Left kidney (tissue), 8 donors: ENCODE results near the gene STARD9. TPM values are rescaled to one million over a fixed set of nuclear protein-coding genes. Genes with fewer than 3 reads are reported as not detected.
"Not testable (repeated sequence)": the region's sequence is repeated elsewhere in the genome, so short reads cannot be mapped to it uniquely, and the experiment has no call there.

Source experiments
- DNase-seq: peaks from one replicate; pipeline ENCODE4 v3.0.0-alpha.2; 2013
- long read RNA-seq, 8 donors: transcript quantifications; one replicate each; lab custom pipeline, GENCODE V29; 2026
- polyA plus RNA-seq: library from polyadenylated mRNA; unstranded; fragments of 120-200 nt; gene quantifications from one replicate; pipeline ENCODE4 v1.2.1, GENCODE V29; 2013; ENCODE audit not compliant: insufficient read length

STARD9 gene
- 14.3 TPM for polyA plus RNA-seq
- long read RNA-seq, donor 1, result 0 reads
- long read RNA-seq, donor 2, partial matches to known transcripts, result 0 of 1 reads
- long read RNA-seq, donor 2, other reads (novel, unspliced or antisense), result 0 of 1 reads
- long read RNA-seq, donor 3, partial matches to known transcripts, result 23 of 23 reads
- long read RNA-seq, donor 3, other reads (novel, unspliced or antisense), result 0 of 23 reads
- long read RNA-seq, donor 4, result 0 reads
- long read RNA-seq, donor 5, result 0 reads
- long read RNA-seq, donor 6, result 0 reads
- long read RNA-seq, donor 7, partial matches to known transcripts, result 21 of 21 reads
- long read RNA-seq, donor 7, other reads (novel, unspliced or antisense), result 0 of 21 reads
- long read RNA-seq, donor 8, partial matches to known transcripts, result 0 of 1 reads
- long read RNA-seq, donor 8, other reads (novel, unspliced or antisense), result 0 of 1 reads

- peak; percentile 97 for DNase-seq
Observed at GRCh38 chr15:42575188-42576039, at the start of gene STARD9. Gene STARD9 (plus strand): TSS chr15:42575606. CDS start chr15:42575716, 110 bp downstream.

- DNase-seq, result no peak
Observed at GRCh38 chr15:42528970-42529369, 46.4 kb upstream of the STARD9 start.

GRCh38 chr15:42533246-42533645, 42.2 kb upstream of the STARD9 start:
- DNase-seq, result no peak

- DNase-seq, result no peak
Observed at GRCh38 chr15:42544853-42545629, 30.4 kb upstream of the STARD9 start.

GRCh38 chr15:42547918-42548248, 27.5 kb upstream of the STARD9 start:
- DNase-seq, result peak; percentile 29

GRCh38 chr15:42548249-42549031, 27.0 kb upstream of the STARD9 start, which contains the start of the genes HAUS2 and LRRC57:
Gene HAUS2 (plus strand): TSS chr15:42548838. CDS start chr15:42548873, 35 bp downstream.
Gene LRRC57 (minus strand): TSS chr15:42548793. CDS start chr15:42548434, 359 bp downstream.
- DNase-seq, result peak; percentile 86

GRCh38 chr15:42549032-42549491, 26.3 kb upstream of the STARD9 start:
- DNase-seq, result peak; percentile 62

GRCh38 chr15:42549741-42550392, 25.5 kb upstream of the STARD9 start:
- DNase-seq, result no peak

GRCh38 chr15:42553554-42553953, 21.9 kb upstream of the STARD9 start:
- no peak for DNase-seq

- DNase-seq, result not testable (repeated sequence)
Observed at GRCh38 chr15:42556550-42557207, 18.7 kb upstream of the STARD9 start.

- DNase-seq, result no peak
Observed at GRCh38 chr15:42558739-42559138, 16.7 kb upstream of the STARD9 start.

GRCh38 chr15:42576040-42576594, 711 bp downstream of the STARD9 start:
- DNase-seq, result no peak

- no peak for DNase-seq
Observed at GRCh38 chr15:42576776-42577175, 1.4 kb downstream of the STARD9 start.

GRCh38 chr15:42577514-42578031, 2.2 kb downstream of the STARD9 start:
- no peak for DNase-seq

- no peak for DNase-seq
Observed at GRCh38 chr15:42578984-42579537, 3.7 kb downstream of the STARD9 start.

- peak; percentile 86 for DNase-seq
Observed at GRCh38 chr15:42581272-42581730, 5.9 kb downstream of the STARD9 start.

GRCh38 chr15:42582569-42583375, 7.4 kb downstream of the STARD9 start:
- DNase-seq, result no peak
